Brain microvascular endothelial cell (primary cell): ENCODE results near the gene LAMA3.
"Not testable (repeated sequence)": the region's sequence is repeated elsewhere in the genome, so short reads cannot be mapped to it uniquely, and the experiment has no call there.

Experiments
- DNase-seq: peaks from one replicate; pipeline ENCODE4 v3.0.0-alpha.2; 2020
- H3K27ac ChIP-seq: fragments of 250-450 bp; sonication (Bioruptor Pico); 2 replicates; pipeline ENCODE4 v1.5.1; 2020; ENCODE audit warnings: mild to moderate bottlenecking, moderate library complexity
- H3K27me3 ChIP-seq: fragments of 250-450 bp; sonication (Bioruptor Pico); replicated peaks from 2 replicates; pipeline ENCODE4 v1.5.1; 2020; ENCODE audit warnings: mild to moderate bottlenecking
- H3K36me3 ChIP-seq: fragments of 250-450 bp; sonication (Bioruptor Pico); replicated peaks from 2 replicates; pipeline ENCODE4 v1.5.1; 2020; ENCODE audit warnings: mild to moderate bottlenecking
- H3K4me3 ChIP-seq: 2 replicates; pipeline ENCODE4 v1.5.1; 2011; ENCODE audit warnings: low read depth, mild to moderate bottlenecking, control low read depth, low read length, moderate library complexity
- CTCF ChIP-seq: IDR thresholded peaks from 2 replicates; pipeline ENCODE4 v1.5.1; 2011; ENCODE audit warnings: low read depth, mild to moderate bottlenecking, moderate library complexity, low read length, control low read depth, inconsistent platforms; ENCODE audit errors: missing control alignments
- in situ Hi-C: cut with HindIII; loops from 2 replicates; pipeline ENCODE4 v1.10.0; 2017; ENCODE audit warnings: low sequenced_read_pairs, low pct_ligation_motif_present

Gene LAMA3

GRCh38 chr18:23712445-23712844 lies 23.2 kb downstream of the LAMA3 start:
- no peak overlapping the region for H3K27ac ChIP-seq
- no peak overlapping the region for H3K4me3 ChIP-seq
- no peaks in the 10 kb centered on the region for H3K27me3 ChIP-seq
- in situ Hi-C loops: no loop called here
- no peaks in the 10 kb centered on the region for H3K36me3 ChIP-seq
- no peak for TF ChIP-seq CTCF
- DNase-seq: no peak

- no peak for DNase-seq
- TF ChIP-seq CTCF: no peak
- in situ Hi-C loops: no loop called here
- Histone ChIP-seq H3K36me3 (no peaks in the 10 kb centered on the region), H3K4me3 (no peak overlapping the region), H3K27ac (no peak overlapping the region), H3K27me3 (no peaks in the 10 kb centered on the region)
Observed at GRCh38 chr18:23714576-23714975, 25.3 kb downstream of the LAMA3 start.

GRCh38 chr18:23716079-23716478 lies 26.8 kb downstream of the LAMA3 start:
- in situ Hi-C loops, H3K36me3 ChIP-seq, H3K27me3 ChIP-seq, H3K4me3 ChIP-seq, DNase-seq: not testable (repeated sequence)
- H3K27ac ChIP-seq: peak overlapping the region; percentile 98

GRCh38 chr18:23716516-23716915 lies 27.3 kb downstream of the LAMA3 start:
- Histone ChIP-seq H3K36me3 (no peaks in the 10 kb centered on the region), H3K4me3 (no peak overlapping the region), H3K27me3 (no peaks in the 10 kb centered on the region), H3K27ac (peak overlapping the region; percentile 98)
- in situ Hi-C loops: no loop called here
- peak; percentile 88 for DNase-seq
- no peak for TF ChIP-seq CTCF

GRCh38 chr18:23716966-23717365 lies 27.7 kb downstream of the LAMA3 start:
- no peak for TF ChIP-seq CTCF
- no peaks in the 10 kb centered on the region for H3K27me3 ChIP-seq
- no peaks in the 10 kb centered on the region for H3K36me3 ChIP-seq
- H3K27ac ChIP-seq: peak overlapping the region; percentile 98
- in situ Hi-C loops: no loop called here
- no peak overlapping the region for H3K4me3 ChIP-seq
- no peak for DNase-seq

GRCh38 chr18:23718243-23718720 lies 29.0 kb downstream of the LAMA3 start:
- H3K27ac ChIP-seq: peak overlapping the region; percentile 98

More at GRCh38 chr18:23718243-23718720, 29.0 kb downstream of the LAMA3 start:
- DNase-seq: peak; percentile 91
- TF ChIP-seq CTCF: no peak
- Histone ChIP-seq H3K36me3 (no peaks in the 10 kb centered on the region), H3K27me3 (no peaks in the 10 kb centered on the region), H3K4me3 (no peak overlapping the region)
- in situ Hi-C loops: no loop called here
